Ramos (cell line): ENCODE measurements around the gene FOXO3.

Experiments
- in situ Hi-C: fragments of 300-500 bp; cut with MboI; formaldehyde crosslinking; loops from one replicate; pipeline ENCODE4 v1.14.3; 2022; ENCODE audit warnings: low sequenced_read_pairs; ENCODE audit not compliant: unreplicated experiment

The FOXO3 gene

GRCh38 chr6:108697561-108698161 lies 136.9 kb downstream of the FOXO3 start:
- in situ Hi-C loops = no loop called here

GRCh38 chr6:108698593-108699289 lies 138.0 kb downstream of the FOXO3 start:
- in situ Hi-C loops = no loop called here

- in situ Hi-C loops = no loop called here
Observed at GRCh38 chr6:108699290-108700041, 138.7 kb downstream of the FOXO3 start.

- in situ Hi-C loops = no loop called here
Observed at GRCh38 chr6:108702106-108702851, 141.6 kb downstream of the FOXO3 start.

- in situ Hi-C loops = no loop called here
Observed at GRCh38 chr6:108706649-108707048, 145.9 kb downstream of the FOXO3 start.

- in situ Hi-C loops = no loop called here
Observed at GRCh38 chr6:108707328-108707976, 146.7 kb downstream of the FOXO3 start.

GRCh38 chr6:108710030-108710429 lies 149.3 kb downstream of the FOXO3 start:
- in situ Hi-C loops = no loop called here

- in situ Hi-C loops = no loop called here
Observed at GRCh38 chr6:108710551-108710950, 149.8 kb downstream of the FOXO3 start.

- in situ Hi-C loops = no loop called here
Observed at GRCh38 chr6:108711071-108711470, 150.4 kb downstream of the FOXO3 start.

GRCh38 chr6:108711826-108712225 lies 151.1 kb downstream of the FOXO3 start:
- in situ Hi-C loops = no loop called here

GRCh38 chr6:108712946-108713345 lies 152.2 kb downstream of the FOXO3 start:
- in situ Hi-C loops = no loop called here

GRCh38 chr6:108714101-108714765 lies 153.5 kb downstream of the FOXO3 start:
- in situ Hi-C loops = no loop called here

GRCh38 chr6:108714766-108715414 lies 154.2 kb downstream of the FOXO3 start:
- in situ Hi-C loops = no loop called here

GRCh38 chr6:108715832-108716231 lies 155.1 kb downstream of the FOXO3 start:
- in situ Hi-C loops = no loop called here

GRCh38 chr6:108716801-108717791 lies 156.4 kb downstream of the FOXO3 start:
- in situ Hi-C loops = no loop called here

- in situ Hi-C loops = no loop called here
Observed at GRCh38 chr6:108719477-108719876, 158.8 kb downstream of the FOXO3 start.

- in situ Hi-C loops = no loop called here
Observed at GRCh38 chr6:108720827-108721226, 160.1 kb downstream of the FOXO3 start.

- in situ Hi-C loops = no loop called here
Observed at GRCh38 chr6:108721286-108721685, 160.6 kb downstream of the FOXO3 start.
